ENCODE data around the gene IRF8.

IRF8 gene

GRCh38 chr16:85882181-85882810, 16.7 kb upstream of the IRF8 start:
- TF ChIP-seq TAF1 (IDR thresholded peaks at IDR 0.05; ENCODE audit: borderline replicate concordance, insufficient read depth, low read length) (no peak), POLR2AphosphoS5 (IDR thresholded peaks at IDR 0.05; ENCODE audit: low read depth, low read length) (no peak), FOXP2 (optimal IDR thresholded peaks at IDR 0.05; ENCODE audit: borderline replicate concordance, extremely low read depth, extremely low read length, insufficient read depth) (no peak), SIN3A (IDR thresholded peaks at IDR 0.05; ENCODE audit: borderline replicate concordance, insufficient read depth, low read length) (no peak)
- TF ChIP-seq, protein P1, sequence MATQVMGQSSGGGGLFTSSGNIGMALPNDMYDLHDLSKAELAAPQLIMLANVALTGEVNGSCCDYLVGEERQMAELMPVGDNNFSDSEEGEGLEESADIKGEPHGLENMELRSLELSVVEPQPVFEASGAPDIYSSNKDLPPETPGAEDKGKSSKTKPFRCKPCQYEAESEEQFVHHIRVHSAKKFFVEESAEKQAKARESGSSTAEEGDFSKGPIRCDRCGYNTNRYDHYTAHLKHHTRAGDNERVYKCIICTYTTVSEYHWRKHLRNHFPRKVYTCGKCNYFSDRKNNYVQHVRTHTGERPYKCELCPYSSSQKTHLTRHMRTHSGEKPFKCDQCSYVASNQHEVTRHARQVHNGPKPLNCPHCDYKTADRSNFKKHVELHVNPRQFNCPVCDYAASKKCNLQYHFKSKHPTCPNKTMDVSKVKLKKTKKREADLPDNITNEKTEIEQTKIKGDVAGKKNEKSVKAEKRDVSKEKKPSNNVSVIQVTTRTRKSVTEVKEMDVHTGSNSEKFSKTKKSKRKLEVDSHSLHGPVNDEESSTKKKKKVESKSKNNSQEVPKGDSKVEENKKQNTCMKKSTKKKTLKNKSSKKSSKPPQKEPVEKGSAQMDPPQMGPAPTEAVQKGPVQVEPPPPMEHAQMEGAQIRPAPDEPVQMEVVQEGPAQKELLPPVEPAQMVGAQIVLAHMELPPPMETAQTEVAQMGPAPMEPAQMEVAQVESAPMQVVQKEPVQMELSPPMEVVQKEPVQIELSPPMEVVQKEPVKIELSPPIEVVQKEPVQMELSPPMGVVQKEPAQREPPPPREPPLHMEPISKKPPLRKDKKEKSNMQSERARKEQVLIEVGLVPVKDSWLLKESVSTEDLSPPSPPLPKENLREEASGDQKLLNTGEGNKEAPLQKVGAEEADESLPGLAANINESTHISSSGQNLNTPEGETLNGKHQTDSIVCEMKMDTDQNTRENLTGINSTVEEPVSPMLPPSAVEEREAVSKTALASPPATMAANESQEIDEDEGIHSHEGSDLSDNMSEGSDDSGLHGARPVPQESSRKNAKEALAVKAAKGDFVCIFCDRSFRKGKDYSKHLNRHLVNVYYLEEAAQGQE (IDR thresholded peaks at IDR 0.05; ENCODE audit: insufficient read depth in 1 of 2, low read depth in 2 of 2, low read length in 2 of 2) = no peak

- no peak for TF ChIP-seq TAF1 (IDR thresholded peaks at IDR 0.05; ENCODE audit: borderline replicate concordance, insufficient read depth, low read length)
- TF ChIP-seq POLR2AphosphoS5 (IDR thresholded peaks at IDR 0.05; ENCODE audit: low read depth, low read length) = no peak
- no peak for TF ChIP-seq SIN3A (IDR thresholded peaks at IDR 0.05; ENCODE audit: borderline replicate concordance, insufficient read depth, low read length)
- TF ChIP-seq, protein P1 (IDR thresholded peaks at IDR 0.05; ENCODE audit: insufficient read depth in 1 of 2, low read depth in 2 of 2, low read length in 2 of 2) = no peak
- TF ChIP-seq FOXP2 (optimal IDR thresholded peaks at IDR 0.05; ENCODE audit: borderline replicate concordance, extremely low read depth, extremely low read length, insufficient read depth) = no peak
Observed at GRCh38 chr16:85883813-85884212, 15.1 kb upstream of the IRF8 start.

DNA sequence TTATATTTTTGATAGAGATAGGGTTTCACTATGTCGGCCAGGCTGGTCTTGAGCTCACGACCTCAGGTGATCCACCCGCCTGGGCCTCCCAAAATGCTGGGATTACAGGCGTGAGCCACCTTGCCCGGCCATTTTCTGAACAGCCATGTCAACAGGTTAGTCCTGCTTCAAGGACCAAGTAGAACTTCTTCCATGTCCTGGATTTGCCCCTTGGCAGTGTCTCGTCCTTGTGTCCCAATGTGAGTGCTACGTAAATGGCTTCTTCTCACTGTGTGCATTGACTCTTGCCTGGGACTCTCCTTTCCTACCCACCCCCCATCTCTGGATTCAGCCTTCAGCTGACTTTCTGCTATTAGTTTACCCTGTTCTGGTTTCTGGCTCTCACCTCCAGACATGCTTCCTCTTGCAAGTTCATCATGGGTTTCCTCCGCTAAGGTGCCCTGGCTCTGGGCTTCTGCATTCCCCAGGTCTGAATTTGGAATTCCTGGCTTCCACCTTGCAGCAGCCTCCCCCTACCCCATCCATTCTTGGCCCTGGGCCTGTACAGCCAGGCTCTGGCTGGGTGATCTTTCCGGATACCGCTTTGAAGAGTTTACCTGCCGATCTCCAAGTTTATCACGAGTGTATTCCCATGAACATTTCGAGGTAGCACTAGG, 14.0 kb upstream of the IRF8 start:
- TF ChIP-seq SIN3A (IDR thresholded peaks at IDR 0.05; ENCODE audit: borderline replicate concordance, insufficient read depth, low read length) (no peak), FOXP2 (optimal IDR thresholded peaks at IDR 0.05; ENCODE audit: borderline replicate concordance, extremely low read depth, extremely low read length, insufficient read depth) (no peak), TAF1 (IDR thresholded peaks at IDR 0.05; ENCODE audit: borderline replicate concordance, insufficient read depth, low read length) (no peak), POLR2AphosphoS5 (IDR thresholded peaks at IDR 0.05; ENCODE audit: low read depth, low read length) (no peak)
- TF ChIP-seq, protein P1 (IDR thresholded peaks at IDR 0.05; ENCODE audit: insufficient read depth in 1 of 2, low read depth in 2 of 2, low read length in 2 of 2) = no peak

- TF ChIP-seq, protein P1 (IDR thresholded peaks at IDR 0.05; ENCODE audit: insufficient read depth in 1 of 2, low read depth in 2 of 2, low read length in 2 of 2) = no peak
- TF ChIP-seq POLR2AphosphoS5 (IDR thresholded peaks at IDR 0.05; ENCODE audit: low read depth, low read length) = no peak
- no peak for TF ChIP-seq FOXP2 (optimal IDR thresholded peaks at IDR 0.05; ENCODE audit: borderline replicate concordance, extremely low read depth, extremely low read length, insufficient read depth)
- TF ChIP-seq TAF1 (IDR thresholded peaks at IDR 0.05; ENCODE audit: borderline replicate concordance, insufficient read depth, low read length) = no peak
- TF ChIP-seq SIN3A (IDR thresholded peaks at IDR 0.05; ENCODE audit: borderline replicate concordance, insufficient read depth, low read length) = no peak
Observed at GRCh38 chr16:85885537-85885936, 13.4 kb upstream of the IRF8 start.
